SK-N-SH (cell line): ENCODE measurements around the gene SIRT3.

ENCODE experiments used
- ELF1 ChIP-seq: IDR thresholded peaks from 2 replicates; pipeline ENCODE4 v1.4.0; 2012
- RCOR1 ChIP-seq: fragments of 150-350 bp; IDR thresholded peaks from 2 replicates; pipeline ENCODE4 v1.6.1; 2017; ENCODE audit warnings: antibody characterized with exemption, low read length
- YY1 ChIP-seq: IDR thresholded peaks from 2 replicates; pipeline ENCODE4 v1.4.0; 2012; ENCODE audit warnings: low read depth, mild to moderate bottlenecking
- TF ChIP-seq, protein P1 (sequence below): IDR thresholded peaks from 2 replicates; pipeline ENCODE4 v1.4.0; 2012; ENCODE audit warnings: low read depth
- TF ChIP-seq, protein P2 (sequence below): fragments of 200-600 bp; sonication (generic); IDR thresholded peaks from 2 replicates; pipeline ENCODE4 v1.6.1; 2017; ENCODE audit warnings: antibody characterized with exemption, mild to moderate bottlenecking, moderate library complexity

DNA sequence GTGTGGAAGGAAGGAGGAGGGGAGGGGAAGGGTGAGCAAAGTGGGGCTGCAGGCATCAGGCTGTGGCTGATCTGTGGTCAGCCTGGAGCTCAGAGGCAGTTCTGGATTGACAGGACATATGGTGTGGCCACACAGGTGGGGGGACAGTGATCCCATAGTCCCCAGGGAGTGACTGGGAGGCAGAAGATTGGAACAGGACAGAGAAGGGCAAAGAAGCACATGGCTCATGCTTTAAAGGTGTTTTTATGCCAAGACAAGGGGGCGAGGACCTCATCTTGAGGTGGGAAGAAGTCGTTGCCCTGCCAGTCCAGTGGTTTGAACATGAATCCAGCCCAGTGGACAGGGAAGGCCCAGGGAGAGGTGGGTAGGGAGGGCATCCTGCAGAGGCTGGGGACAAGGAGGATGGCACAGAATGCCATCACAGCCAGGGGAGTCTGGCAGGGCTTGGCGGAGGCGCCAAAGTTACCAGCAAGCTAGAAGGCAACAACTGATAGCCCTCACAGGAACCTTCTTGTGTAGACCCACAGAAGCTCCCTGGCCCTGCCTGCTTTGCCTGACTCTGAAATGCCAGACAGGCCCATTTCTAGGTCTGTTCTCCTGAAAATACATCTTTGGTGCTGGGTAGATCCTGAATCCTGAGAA is 32.1 kb downstream of the SIRT3 start:
- TF ChIP-seq RCOR1 (no peak), YY1 (no peak), ELF1 (no peak)
- TF ChIP-seq, protein P1, sequence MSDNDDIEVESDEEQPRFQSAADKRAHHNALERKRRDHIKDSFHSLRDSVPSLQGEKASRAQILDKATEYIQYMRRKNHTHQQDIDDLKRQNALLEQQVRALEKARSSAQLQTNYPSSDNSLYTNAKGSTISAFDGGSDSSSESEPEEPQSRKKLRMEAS: no peak
- TF ChIP-seq, protein P2, sequence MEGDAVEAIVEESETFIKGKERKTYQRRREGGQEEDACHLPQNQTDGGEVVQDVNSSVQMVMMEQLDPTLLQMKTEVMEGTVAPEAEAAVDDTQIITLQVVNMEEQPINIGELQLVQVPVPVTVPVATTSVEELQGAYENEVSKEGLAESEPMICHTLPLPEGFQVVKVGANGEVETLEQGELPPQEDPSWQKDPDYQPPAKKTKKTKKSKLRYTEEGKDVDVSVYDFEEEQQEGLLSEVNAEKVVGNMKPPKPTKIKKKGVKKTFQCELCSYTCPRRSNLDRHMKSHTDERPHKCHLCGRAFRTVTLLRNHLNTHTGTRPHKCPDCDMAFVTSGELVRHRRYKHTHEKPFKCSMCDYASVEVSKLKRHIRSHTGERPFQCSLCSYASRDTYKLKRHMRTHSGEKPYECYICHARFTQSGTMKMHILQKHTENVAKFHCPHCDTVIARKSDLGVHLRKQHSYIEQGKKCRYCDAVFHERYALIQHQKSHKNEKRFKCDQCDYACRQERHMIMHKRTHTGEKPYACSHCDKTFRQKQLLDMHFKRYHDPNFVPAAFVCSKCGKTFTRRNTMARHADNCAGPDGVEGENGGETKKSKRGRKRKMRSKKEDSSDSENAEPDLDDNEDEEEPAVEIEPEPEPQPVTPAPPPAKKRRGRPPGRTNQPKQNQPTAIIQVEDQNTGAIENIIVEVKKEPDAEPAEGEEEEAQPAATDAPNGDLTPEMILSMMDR: no peak
